Fibroblast of lung (primary cell): Measurements from ENCODE around the gene FRAT2.

Experiments used
- EZH2 ChIP-seq: IDR thresholded peaks from 2 replicates; pipeline ENCODE4 v1.5.1; 2012; ENCODE audit warnings: low read length, control low read depth, mild to moderate bottlenecking; ENCODE audit errors: missing control alignments
- TF ChIP-seq, protein P1 (sequence below), 2 donors: IDR thresholded peaks in 1 of 2; conservative IDR thresholded peaks in 1 of 2; 1 replicate in 1 of 2; 2 replicates in 1 of 2; pipeline ENCODE4 v1.5.1; 2011 to 2012; ENCODE audit warnings: low read length in 2 of 2, control low read depth in 1 of 2, inconsistent platforms in 1 of 2, low read depth in 1 of 2, mild to moderate bottlenecking in 1 of 2

- TF ChIP-seq, protein P1, sequence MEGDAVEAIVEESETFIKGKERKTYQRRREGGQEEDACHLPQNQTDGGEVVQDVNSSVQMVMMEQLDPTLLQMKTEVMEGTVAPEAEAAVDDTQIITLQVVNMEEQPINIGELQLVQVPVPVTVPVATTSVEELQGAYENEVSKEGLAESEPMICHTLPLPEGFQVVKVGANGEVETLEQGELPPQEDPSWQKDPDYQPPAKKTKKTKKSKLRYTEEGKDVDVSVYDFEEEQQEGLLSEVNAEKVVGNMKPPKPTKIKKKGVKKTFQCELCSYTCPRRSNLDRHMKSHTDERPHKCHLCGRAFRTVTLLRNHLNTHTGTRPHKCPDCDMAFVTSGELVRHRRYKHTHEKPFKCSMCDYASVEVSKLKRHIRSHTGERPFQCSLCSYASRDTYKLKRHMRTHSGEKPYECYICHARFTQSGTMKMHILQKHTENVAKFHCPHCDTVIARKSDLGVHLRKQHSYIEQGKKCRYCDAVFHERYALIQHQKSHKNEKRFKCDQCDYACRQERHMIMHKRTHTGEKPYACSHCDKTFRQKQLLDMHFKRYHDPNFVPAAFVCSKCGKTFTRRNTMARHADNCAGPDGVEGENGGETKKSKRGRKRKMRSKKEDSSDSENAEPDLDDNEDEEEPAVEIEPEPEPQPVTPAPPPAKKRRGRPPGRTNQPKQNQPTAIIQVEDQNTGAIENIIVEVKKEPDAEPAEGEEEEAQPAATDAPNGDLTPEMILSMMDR (conservative IDR thresholded peaks at IDR 0.05 in 1 of 2, IDR thresholded peaks at IDR 0.05 in 1 of 2; ENCODE audit: low read depth in 1 of 2, low read length in 2 of 2) = no peak
- TF ChIP-seq EZH2 = no peak
These were observed 23.4 kb downstream of the FRAT2 start for GRCh38 chr10:97311111-97311626.
